IPS-18a (cell line): ENCODE measurements around the gene KIAA0825.

Experiments used
- H3K27ac ChIP-seq: one replicate; pipeline ENCODE4 v1.5.1; 2013; ENCODE audit warnings: low read length
- H3K27me3 ChIP-seq: one replicate; pipeline ENCODE4 v1.6.1; 2013; ENCODE audit warnings: mild to moderate bottlenecking, low read length; ENCODE audit not compliant: control insufficient read depth, insufficient read depth
- H3K36me3 ChIP-seq: one replicate; pipeline ENCODE4 v1.6.1; 2013; ENCODE audit warnings: low read depth, low read length; ENCODE audit not compliant: control insufficient read depth
- H3K4me1 ChIP-seq: one replicate; pipeline ENCODE4 v1.6.1; 2013; ENCODE audit warnings: low read depth, low read length; ENCODE audit not compliant: control insufficient read depth
- H3K4me3 ChIP-seq: one replicate; pipeline ENCODE4 v1.5.1; 2013; ENCODE audit warnings: low read length
- H3K9ac ChIP-seq: one replicate; pipeline ENCODE4 v1.6.1; 2013; ENCODE audit warnings: mild to moderate bottlenecking, low read length, moderate library complexity
- H3K9me3 ChIP-seq: one replicate; pipeline ENCODE4 v1.6.1; 2013; ENCODE audit warnings: low read depth, low read length; ENCODE audit not compliant: control insufficient read depth

KIAA0825 gene

GRCh38 chr5:94538260-94538659 lies 80.1 kb downstream of the KIAA0825 start:
- H3K27me3 ChIP-seq = no peaks in the 10 kb centered on the region
- peaks cover 30% of the 10 kb centered on the region for H3K9me3 ChIP-seq
- no peaks in the 10 kb centered on the region for H3K4me1 ChIP-seq
- H3K9ac ChIP-seq = no peak overlapping the region
- H3K4me3 ChIP-seq = no peak overlapping the region
- peaks cover 3% of the 10 kb centered on the region for H3K36me3 ChIP-seq
- H3K27ac ChIP-seq = no peak overlapping the region

GRCh38 chr5:94526706-94527105 lies 91.7 kb downstream of the KIAA0825 start:
- Histone ChIP-seq H3K27me3 (no peaks in the 10 kb centered on the region), H3K27ac (no peak overlapping the region), H3K9me3 (no peaks in the 10 kb centered on the region), H3K9ac (no peak overlapping the region), H3K4me1 (peaks cover 3% of the 10 kb centered on the region), H3K36me3 (no peaks in the 10 kb centered on the region), H3K4me3 (no peak overlapping the region)

GRCh38 chr5:94524841-94525697 lies 93.3 kb downstream of the KIAA0825 start:
- H3K27me3 ChIP-seq = no peaks in the 10 kb centered on the region
- H3K4me1 ChIP-seq = peaks cover 3% of the 10 kb centered on the region
- no peaks in the 10 kb centered on the region for H3K36me3 ChIP-seq
- H3K9me3 ChIP-seq = no peaks in the 10 kb centered on the region
- no peak overlapping the region for H3K9ac ChIP-seq
- H3K27ac ChIP-seq = no peak overlapping the region
- H3K4me3 ChIP-seq = no peak overlapping the region

GRCh38 chr5:94523018-94523417 lies 95.4 kb downstream of the KIAA0825 start:
- H3K9ac ChIP-seq = no peak overlapping the region
- H3K9me3 ChIP-seq = no peaks in the 10 kb centered on the region
- H3K4me1 ChIP-seq = peaks cover 3% of the 10 kb centered on the region
- no peaks in the 10 kb centered on the region for H3K27me3 ChIP-seq
- H3K27ac ChIP-seq = no peak overlapping the region
- H3K4me3 ChIP-seq = no peak overlapping the region
- H3K36me3 ChIP-seq = no peaks in the 10 kb centered on the region

- H3K9ac ChIP-seq = no peak overlapping the region
- no peak overlapping the region for H3K27ac ChIP-seq
- no peaks in the 10 kb centered on the region for H3K9me3 ChIP-seq
- H3K4me1 ChIP-seq = peaks cover 3% of the 10 kb centered on the region
- no peaks in the 10 kb centered on the region for H3K27me3 ChIP-seq
- no peak overlapping the region for H3K4me3 ChIP-seq
- no peaks in the 10 kb centered on the region for H3K36me3 ChIP-seq
Measured at GRCh38 chr5:94522117-94522516, 96.3 kb downstream of the KIAA0825 start.

- no peak overlapping the region for H3K4me3 ChIP-seq
- H3K9me3 ChIP-seq = no peaks in the 10 kb centered on the region
- no peak overlapping the region for H3K9ac ChIP-seq
- no peaks in the 10 kb centered on the region for H3K27me3 ChIP-seq
- no peaks in the 10 kb centered on the region for H3K36me3 ChIP-seq
- no peaks in the 10 kb centered on the region for H3K4me1 ChIP-seq
- H3K27ac ChIP-seq = no peak overlapping the region
Measured at GRCh38 chr5:94517490-94518488, 100.6 kb downstream of the KIAA0825 start.

- no peaks in the 10 kb centered on the region for H3K9me3 ChIP-seq
- no peak overlapping the region for H3K27ac ChIP-seq
- H3K4me1 ChIP-seq = no peaks in the 10 kb centered on the region
- H3K9ac ChIP-seq = no peak overlapping the region
- no peak overlapping the region for H3K4me3 ChIP-seq
- no peaks in the 10 kb centered on the region for H3K36me3 ChIP-seq
- no peaks in the 10 kb centered on the region for H3K27me3 ChIP-seq
Measured at GRCh38 chr5:94516148-94516547, 102.3 kb downstream of the KIAA0825 start.

GRCh38 chr5:94508461-94509148 lies 109.8 kb downstream of the KIAA0825 start:
- Histone ChIP-seq H3K9ac (no peak overlapping the region), H3K36me3 (no peaks in the 10 kb centered on the region), H3K9me3 (no peaks in the 10 kb centered on the region), H3K27ac (no peak overlapping the region), H3K4me3 (no peak overlapping the region), H3K4me1 (no peaks in the 10 kb centered on the region), H3K27me3 (no peaks in the 10 kb centered on the region)

- H3K9ac ChIP-seq = no peak overlapping the region
- no peak overlapping the region for H3K27ac ChIP-seq
- no peaks in the 10 kb centered on the region for H3K4me1 ChIP-seq
- no peaks in the 10 kb centered on the region for H3K9me3 ChIP-seq
- H3K36me3 ChIP-seq = no peaks in the 10 kb centered on the region
- H3K4me3 ChIP-seq = no peak overlapping the region
- no peaks in the 10 kb centered on the region for H3K27me3 ChIP-seq
Measured at GRCh38 chr5:94505327-94506068, 112.9 kb downstream of the KIAA0825 start.

- no peaks in the 10 kb centered on the region for H3K36me3 ChIP-seq
- H3K9ac ChIP-seq = no peak overlapping the region
- H3K4me3 ChIP-seq = no peak overlapping the region
- no peaks in the 10 kb centered on the region for H3K9me3 ChIP-seq
- no peaks in the 10 kb centered on the region for H3K27me3 ChIP-seq
- H3K4me1 ChIP-seq = no peaks in the 10 kb centered on the region
- no peak overlapping the region for H3K27ac ChIP-seq
Measured at GRCh38 chr5:94503677-94504076, 114.7 kb downstream of the KIAA0825 start.
